ENCODE data around the gene MAFG.

GRCh38 chr17:81891303-81891552 lies 36.3 kb downstream of the MAFG start:
- TF ChIP-seq CTCF (IDR thresholded peaks at IDR 0.05; ENCODE audit: insufficient read depth, low read length, poor library complexity, severe bottlenecking) (no peak), EZH2phosphoT487 (conservative IDR thresholded peaks at IDR 0.05; ENCODE audit: low read length) (no peak)

Data from SU-DHL-6 (cell line).